Activated CD8-positive, alpha-beta memory T cell treated with anti-CD3 and anti-CD28 coated beads for 48 hours (primary cell): Measurements from ENCODE around the gene OSBPL10.

Experiments
- DNase-seq, 3 experiments: peaks; one replicate each; pipeline ENCODE4 v3.0.0-alpha.2; 2020; ENCODE audit warnings: low read depth in 2 of 3, low spot score in 2 of 3

Gene OSBPL10

GRCh38 chr3:31635545-31635944, 345.5 kb downstream of the OSBPL10 start:
- DNase-seq: no peak

GRCh38 chr3:31634476-31634875, 346.6 kb downstream of the OSBPL10 start:
- no peak for DNase-seq

- no peak for DNase-seq
Observed at GRCh38 chr3:31629054-31629453, 352.0 kb downstream of the OSBPL10 start.

GRCh38 chr3:31625358-31625757, 355.7 kb downstream of the OSBPL10 start:
- no peak for DNase-seq

GRCh38 chr3:31624083-31624709, 356.9 kb downstream of the OSBPL10 start:
- DNase-seq: no peak

GRCh38 chr3:31622636-31623288, 358.3 kb downstream of the OSBPL10 start:
- DNase-seq: no peak

GRCh38 chr3:31621314-31621713, 359.7 kb downstream of the OSBPL10 start:
- DNase-seq: no peak

- DNase-seq: no peak
Observed at GRCh38 chr3:31620656-31621055, 360.4 kb downstream of the OSBPL10 start.

GRCh38 chr3:31616711-31617110, 364.4 kb downstream of the OSBPL10 start:
- DNase-seq: no peak

GRCh38 chr3:31615071-31615875, 365.8 kb downstream of the OSBPL10 start:
- DNase-seq: no peak

GRCh38 chr3:31614162-31614921, 366.7 kb downstream of the OSBPL10 start:
- DNase-seq: no peak

- DNase-seq: no peak
Observed at GRCh38 chr3:31613654-31614053, 367.4 kb downstream of the OSBPL10 start.

GRCh38 chr3:31613177-31613576, 367.9 kb downstream of the OSBPL10 start:
- DNase-seq: no peak
